ENCODE data around the gene ADAM12. TPM values are rescaled to one million over a fixed set of nuclear protein-coding genes. Genes with fewer than 3 reads are reported as not detected.
A peak's percentile ranks its signal among the peaks of the same experiment; 100 is the strongest.

ADAM12 gene
- total RNA-seq, result 1 to 10 TPM in 1 of 2 donors, under 1 TPM in 1; 0.14 to 1.9 TPM

- intact Hi-C loops (cut with DNase I), result loop anchor here (5.0 kb wide), 1 partner anchor 406 kb away; no protein-coding TSS in a partner anchor
- peak within 1 kb of the TSS; percentile 33 to 41 for H3K4me3 ChIP-seq
- no peak within 1 kb of the TSS for H3K27ac ChIP-seq
- no peaks in the 10 kb centered on the region for H3K36me3 ChIP-seq
- H3K4me1 ChIP-seq (replicated peaks), result no peaks in the 10 kb centered on the region
- H3K27me3 ChIP-seq (replicated peaks; ENCODE audit: insufficient read depth), result no peaks in the 10 kb centered on the region
- TF ChIP-seq POLR2A (IDR thresholded peaks at IDR 0.05) (no peak), POLR2AphosphoS5 (IDR thresholded peaks at IDR 0.05) (no peak), CTCF (IDR thresholded peaks at IDR 0.05) (no peak)
- WGBS, result 6% methylated on average over 97 of the region's 127 CpGs
- no peak for DNase-seq (ENCODE audit: low spot score)
- H3K9me3 ChIP-seq, result no peaks in the 10 kb centered on the region
Measured at GRCh38 chr10:126387931-126388911, at the start of gene ADAM12. TSS of gene ADAM12 (minus strand) at chr10:126388477. CDS start at chr10:126388145, 332 bp downstream.

- H3K27ac ChIP-seq, result no peak overlapping the region
- 66% methylated on average over 2 of the region's 2 CpGs for WGBS
- no peaks in the 10 kb centered on the region for H3K27me3 ChIP-seq (replicated peaks; ENCODE audit: insufficient read depth)
- no peaks in the 10 kb centered on the region for H3K36me3 ChIP-seq
- no peaks in the 10 kb centered on the region for H3K4me1 ChIP-seq (replicated peaks)
- no peaks in the 10 kb centered on the region for H3K9me3 ChIP-seq
- DNase-seq (ENCODE audit: low spot score), result no peak
- no peak for TF ChIP-seq POLR2A (IDR thresholded peaks at IDR 0.05)
- TF ChIP-seq POLR2AphosphoS5 (IDR thresholded peaks at IDR 0.05), result no peak
- TF ChIP-seq CTCF (IDR thresholded peaks at IDR 0.05), result no peak
- intact Hi-C loops (cut with DNase I), result no loop called here
- no peak overlapping the region for H3K4me3 ChIP-seq
Measured at GRCh38 chr10:126437635-126438406, 49.5 kb upstream of the ADAM12 start.

GRCh38 chr10:126434235-126434634 lies 46.0 kb upstream of the ADAM12 start:
- DNase-seq (ENCODE audit: low spot score), result no peak
- H3K4me3 ChIP-seq, result no peak overlapping the region
- intact Hi-C loops (cut with DNase I), result no loop called here
- no peaks in the 10 kb centered on the region for H3K9me3 ChIP-seq
- WGBS, result 71% methylated on average over 5 of the region's 5 CpGs
- no peaks in the 10 kb centered on the region for H3K27me3 ChIP-seq (replicated peaks; ENCODE audit: insufficient read depth)
- TF ChIP-seq POLR2AphosphoS5 (IDR thresholded peaks at IDR 0.05) (no peak), POLR2A (IDR thresholded peaks at IDR 0.05) (no peak), CTCF (IDR thresholded peaks at IDR 0.05) (no peak)
- H3K27ac ChIP-seq, result no peak overlapping the region
- no peaks in the 10 kb centered on the region for H3K36me3 ChIP-seq
- H3K4me1 ChIP-seq (replicated peaks), result no peaks in the 10 kb centered on the region

GRCh38 chr10:126433351-126433750 lies 45.1 kb upstream of the ADAM12 start:
- no peaks in the 10 kb centered on the region for H3K4me1 ChIP-seq (replicated peaks)
- H3K4me3 ChIP-seq, result no peak overlapping the region
- intact Hi-C loops (cut with DNase I), result no loop called here
- H3K27ac ChIP-seq, result no peak overlapping the region
- no peaks in the 10 kb centered on the region for H3K9me3 ChIP-seq
- 84% methylated on average over 5 of the region's 5 CpGs for WGBS
- TF ChIP-seq POLR2AphosphoS5 (IDR thresholded peaks at IDR 0.05) (no peak), POLR2A (IDR thresholded peaks at IDR 0.05) (no peak), CTCF (IDR thresholded peaks at IDR 0.05) (no peak)
- DNase-seq (ENCODE audit: low spot score), result no peak
- no peaks in the 10 kb centered on the region for H3K27me3 ChIP-seq (replicated peaks; ENCODE audit: insufficient read depth)
- no peaks in the 10 kb centered on the region for H3K36me3 ChIP-seq

Data from prostate gland (tissue), 2 donors.